Uterus (tissue), 2 donors: ENCODE results near the gene GABBR1.

Source experiments
- POLR2A ChIP-seq, 2 donors: fragments of 450-650 bp; IDR thresholded peaks; one replicate each; pipeline ENCODE4 v1.6.1; 2016; ENCODE audit warnings: antibody characterized with exemption in 2 of 2, mild to moderate bottlenecking in 1 of 2, moderate library complexity in 1 of 2
- TF ChIP-seq, protein P1 (sequence below), 4 experiments: fragments of 200-600 bp in 2 of 4; fragments of 450-650 bp in 2 of 4; sonication (generic) in 2 of 4; IDR thresholded peaks; one replicate each; pipeline ENCODE4 v1.5.1; 2016 to 2019; ENCODE audit warnings: antibody characterized with exemption in 4 of 4, mild to moderate bottlenecking in 2 of 4, moderate library complexity in 1 of 4

DNA sequence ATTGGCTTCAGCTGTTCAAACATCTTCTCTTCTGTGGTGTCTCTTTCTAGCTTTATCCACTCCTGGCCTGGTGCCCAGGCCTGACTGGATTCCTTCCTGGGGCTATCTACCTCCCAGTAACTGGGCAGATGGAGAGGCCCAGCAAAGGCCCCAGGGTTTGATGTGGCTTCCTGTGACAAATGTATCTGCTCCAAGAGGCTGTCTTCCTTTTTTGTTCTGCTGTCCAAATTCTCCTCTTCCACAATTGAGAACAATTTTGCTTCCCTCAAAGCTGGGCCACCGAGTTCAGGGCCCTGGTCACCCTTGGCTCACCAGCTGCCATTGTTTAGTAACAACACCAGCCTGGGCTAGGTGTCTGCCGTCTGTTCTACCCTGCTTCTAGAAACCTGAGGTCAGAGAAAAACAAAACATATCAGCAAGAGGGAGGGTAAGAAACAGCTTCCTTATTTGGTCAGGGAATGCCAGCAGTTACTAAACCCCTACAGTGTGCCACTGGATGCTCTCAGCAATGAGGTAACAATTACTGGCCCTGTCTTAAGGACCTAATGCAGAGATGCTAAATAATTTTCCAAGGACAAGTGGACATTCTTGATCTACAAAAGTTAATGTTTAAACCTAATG is 44.1 kb upstream of the GABBR1 start:
- no peak for TF ChIP-seq POLR2A (IDR thresholded peaks at IDR 0.05)
- TF ChIP-seq, protein P1, sequence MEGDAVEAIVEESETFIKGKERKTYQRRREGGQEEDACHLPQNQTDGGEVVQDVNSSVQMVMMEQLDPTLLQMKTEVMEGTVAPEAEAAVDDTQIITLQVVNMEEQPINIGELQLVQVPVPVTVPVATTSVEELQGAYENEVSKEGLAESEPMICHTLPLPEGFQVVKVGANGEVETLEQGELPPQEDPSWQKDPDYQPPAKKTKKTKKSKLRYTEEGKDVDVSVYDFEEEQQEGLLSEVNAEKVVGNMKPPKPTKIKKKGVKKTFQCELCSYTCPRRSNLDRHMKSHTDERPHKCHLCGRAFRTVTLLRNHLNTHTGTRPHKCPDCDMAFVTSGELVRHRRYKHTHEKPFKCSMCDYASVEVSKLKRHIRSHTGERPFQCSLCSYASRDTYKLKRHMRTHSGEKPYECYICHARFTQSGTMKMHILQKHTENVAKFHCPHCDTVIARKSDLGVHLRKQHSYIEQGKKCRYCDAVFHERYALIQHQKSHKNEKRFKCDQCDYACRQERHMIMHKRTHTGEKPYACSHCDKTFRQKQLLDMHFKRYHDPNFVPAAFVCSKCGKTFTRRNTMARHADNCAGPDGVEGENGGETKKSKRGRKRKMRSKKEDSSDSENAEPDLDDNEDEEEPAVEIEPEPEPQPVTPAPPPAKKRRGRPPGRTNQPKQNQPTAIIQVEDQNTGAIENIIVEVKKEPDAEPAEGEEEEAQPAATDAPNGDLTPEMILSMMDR (IDR thresholded peaks at IDR 0.05), result no peak
